Epidermal melanocyte (primary cell): ENCODE data around the gene KCTD5.
"Not testable (repeated sequence)": the region's sequence is repeated elsewhere in the genome, so short reads cannot be mapped to it uniquely, and the experiment has no call there.

ENCODE experiments used
- DNase-seq: peaks from one replicate; pipeline ENCODE4 v3.0.0; 2011; ENCODE audit warnings: low spot score; ENCODE audit not compliant: insufficient read length

Gene KCTD5

DNA sequence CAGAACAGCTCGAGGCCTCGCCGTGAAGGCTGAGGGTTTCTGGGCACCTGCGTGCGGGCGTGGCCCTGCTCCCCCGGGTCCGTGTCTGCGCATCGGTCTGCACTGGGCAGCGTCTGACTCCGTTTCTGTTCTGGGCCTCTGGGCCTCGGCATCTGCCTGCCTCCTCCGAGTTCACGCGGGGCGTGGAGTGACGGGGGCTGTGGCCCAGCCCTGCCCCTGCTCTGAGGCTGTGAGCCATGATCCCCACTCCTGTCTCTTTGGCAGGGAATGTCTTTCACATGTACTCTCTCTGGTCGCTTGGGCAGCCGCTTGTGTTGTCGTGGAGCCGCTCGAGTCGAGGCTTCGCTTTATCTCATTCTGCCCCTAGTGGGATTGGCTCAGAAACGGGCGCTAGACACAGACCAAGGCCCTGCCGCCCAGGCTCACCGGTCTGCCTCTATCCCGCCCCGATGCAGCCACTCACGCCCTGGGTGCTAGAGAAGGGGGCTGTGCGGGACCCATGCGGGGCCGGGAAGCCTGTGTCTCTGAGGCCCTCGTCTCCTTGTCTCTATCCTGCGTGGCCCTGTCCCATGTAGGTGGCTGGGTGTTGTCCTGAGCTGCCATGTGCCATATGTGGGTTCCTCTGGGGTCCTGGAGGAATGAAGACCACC, 14.4 kb downstream of the KCTD5 start:
- DNase-seq: not testable (repeated sequence)

DNA sequence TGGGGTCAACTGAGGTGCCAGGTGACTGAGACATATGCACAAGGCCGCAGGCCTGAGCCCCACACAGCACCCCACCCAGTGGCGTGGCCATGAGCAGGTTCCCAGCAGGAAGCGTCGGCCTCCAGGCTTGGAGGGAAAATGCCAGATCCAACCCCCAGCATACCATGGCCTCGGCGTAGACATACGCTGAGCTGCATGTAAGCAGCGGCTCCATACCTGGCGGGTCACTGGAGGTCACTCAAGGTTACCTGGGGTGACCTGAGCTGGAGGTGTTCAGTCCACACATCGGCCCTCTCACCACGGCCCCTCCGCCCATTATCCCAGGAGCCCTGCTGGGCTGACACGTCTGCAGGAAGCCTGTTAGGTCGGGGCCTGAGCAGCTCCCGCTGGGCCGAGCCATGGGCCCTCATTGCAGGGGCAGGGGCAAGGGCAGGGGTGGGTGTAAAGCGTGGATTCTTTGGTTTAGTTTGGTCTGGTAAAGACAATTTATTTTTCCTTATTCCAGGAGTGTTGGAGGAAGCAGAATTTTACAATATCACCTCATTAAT, 15.2 kb downstream of the KCTD5 start:
- DNase-seq: no peak

DNA sequence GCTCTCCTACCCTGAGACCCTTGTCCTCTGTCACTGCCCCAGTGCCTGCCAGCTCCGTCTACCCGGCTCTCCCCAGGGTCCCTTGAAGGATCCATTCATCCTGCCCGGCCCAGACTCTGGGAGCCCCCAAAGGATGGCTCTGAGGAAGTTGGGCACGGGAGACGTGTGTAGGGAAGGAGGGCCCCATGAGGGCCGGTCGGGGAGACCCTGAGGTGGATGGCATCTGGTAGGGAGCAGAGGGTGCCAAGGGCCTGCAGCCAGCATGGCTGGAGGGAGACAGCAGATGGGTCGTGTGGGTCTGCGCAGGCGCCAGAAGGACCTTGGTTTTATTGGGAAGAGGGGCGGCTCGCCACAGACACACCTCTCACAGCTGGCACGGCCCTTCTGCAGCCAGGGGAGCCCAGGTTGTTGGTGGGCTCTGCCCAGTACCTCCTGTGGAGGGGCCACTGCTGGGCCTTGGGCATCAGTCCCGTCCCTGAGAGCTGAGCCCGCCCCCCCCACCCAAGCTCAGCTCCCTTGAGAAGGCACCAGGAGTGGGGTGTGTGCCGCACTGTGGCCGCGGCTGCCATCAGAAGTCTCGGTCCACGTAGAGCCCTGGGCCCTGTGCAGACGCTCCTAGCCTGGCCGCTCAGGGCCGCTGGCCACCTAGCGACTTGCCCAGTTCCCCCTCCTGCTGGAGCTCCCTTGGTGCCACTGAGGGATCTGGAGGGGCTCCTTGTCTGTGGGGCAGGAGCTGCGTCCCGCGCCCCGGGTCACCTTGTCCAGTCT, 16.0 kb downstream of the KCTD5 start:
- no peak for DNase-seq

DNA sequence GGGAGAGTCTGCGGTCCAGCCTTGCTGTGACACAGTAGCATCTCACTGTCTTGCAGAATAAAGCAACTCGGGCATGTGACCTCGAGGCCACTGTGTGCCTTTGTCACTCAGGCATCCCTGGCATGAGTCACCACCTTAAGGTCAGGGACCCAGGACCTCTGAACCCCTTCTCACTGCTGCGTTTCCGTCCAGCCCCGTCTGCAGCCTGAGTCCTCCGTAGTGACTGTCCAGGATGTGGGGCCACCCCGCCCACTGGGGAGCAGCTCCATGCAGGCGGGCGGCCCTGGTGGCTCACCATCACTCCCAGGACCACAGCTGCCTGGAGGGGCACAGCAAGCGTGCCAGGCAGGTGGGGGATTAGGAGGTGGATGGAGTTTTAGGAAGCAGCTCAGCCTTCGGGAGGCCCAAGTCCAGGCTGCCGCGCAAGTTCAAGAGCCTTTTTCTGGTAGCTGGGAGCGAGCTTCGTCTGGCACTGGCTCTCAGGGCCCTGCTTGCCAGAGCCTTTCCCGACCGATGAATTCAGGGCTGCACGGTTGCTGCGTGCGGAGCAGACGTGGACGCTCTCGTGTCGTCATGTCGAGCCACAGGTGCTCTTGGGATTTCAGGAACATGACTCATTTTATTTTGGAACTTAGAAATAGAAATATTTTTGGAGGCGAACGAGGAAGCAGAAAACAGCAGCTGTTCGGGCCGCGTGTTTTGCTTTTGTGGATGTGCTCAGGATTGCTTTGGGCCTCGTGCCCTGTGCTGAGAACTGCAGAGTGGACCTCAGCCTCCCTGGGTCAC, 16.8 kb downstream of the KCTD5 start:
- no peak for DNase-seq

DNA sequence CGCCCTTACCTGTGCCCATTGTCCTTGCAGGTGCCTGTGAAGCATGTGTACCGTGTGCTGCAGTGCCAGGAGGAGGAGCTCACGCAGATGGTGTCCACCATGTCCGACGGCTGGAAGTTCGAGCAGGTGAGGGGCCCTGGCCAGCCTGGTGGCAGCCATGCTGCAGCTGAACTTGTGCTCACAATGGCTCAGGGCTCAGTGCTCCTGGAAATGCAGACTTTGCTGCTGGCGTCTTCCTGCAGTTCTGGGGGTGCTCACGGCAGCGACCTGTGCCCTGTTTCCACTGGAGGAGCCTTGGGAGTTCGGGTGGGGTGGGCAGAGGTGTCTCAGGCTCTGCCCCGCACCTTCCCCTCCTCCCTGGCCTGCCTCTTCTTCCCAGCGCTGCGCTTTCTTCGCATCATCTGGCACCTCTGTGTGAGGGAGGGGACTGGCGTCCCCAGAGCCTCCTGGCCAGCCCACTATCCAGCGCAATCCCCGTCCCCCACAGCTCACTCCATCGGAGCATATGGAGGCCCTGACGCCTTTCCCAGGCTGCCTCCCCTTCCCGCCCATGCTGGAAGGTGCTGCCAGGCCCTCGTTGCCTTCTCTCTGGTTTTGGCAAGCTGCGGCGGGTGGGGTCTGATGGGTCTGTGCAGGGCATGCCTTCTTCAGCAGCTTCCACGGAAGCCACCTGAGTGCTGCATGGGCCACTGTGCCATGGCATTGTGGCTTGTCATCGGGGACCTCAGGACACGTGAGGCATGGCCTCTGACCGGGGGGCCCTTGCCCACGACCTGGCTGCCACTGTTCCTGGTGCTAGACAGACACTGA, 17.7 kb downstream of the KCTD5 start:
- no peak for DNase-seq

DNA sequence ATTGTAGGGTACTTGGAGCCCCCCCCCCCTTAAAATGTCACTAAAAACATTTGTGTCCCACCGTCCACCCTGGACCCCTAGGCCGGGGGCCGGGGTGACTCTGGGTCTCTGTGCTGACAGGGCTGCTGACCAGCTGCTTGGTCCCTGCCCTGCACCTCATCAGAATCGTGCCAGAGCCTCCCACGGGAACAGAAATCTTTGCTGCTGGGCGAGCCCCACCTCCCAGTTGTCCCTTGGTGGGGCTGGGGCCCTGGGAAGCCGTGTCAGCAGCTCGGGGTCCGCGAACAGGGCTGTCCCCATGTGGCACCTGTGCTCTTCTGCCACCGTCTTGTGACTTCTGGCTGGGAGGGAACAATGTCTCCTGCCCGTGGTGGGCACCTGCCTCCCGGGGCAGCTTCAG, 18.5 kb downstream of the KCTD5 start:
- no peak for DNase-seq

DNA sequence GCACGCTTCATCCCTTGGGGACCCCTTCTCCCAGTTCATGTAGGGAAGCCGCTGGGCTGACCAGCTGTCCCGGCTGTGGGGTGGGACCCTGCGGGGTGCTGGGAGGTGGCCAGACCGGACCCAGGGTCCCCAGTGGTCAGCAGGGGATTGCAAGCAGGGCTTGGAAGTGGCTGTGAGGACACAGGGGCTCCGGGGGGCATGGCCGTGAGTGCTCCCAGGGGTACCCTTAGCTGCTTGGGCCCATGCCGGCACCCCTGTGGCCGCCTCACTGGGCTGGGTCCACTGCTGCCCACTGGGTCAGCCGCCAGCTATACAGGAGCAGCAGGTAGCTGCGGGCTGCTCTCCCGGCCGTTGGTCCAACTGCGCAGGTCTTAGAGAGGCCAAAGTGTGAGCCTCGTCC, 18.9 kb downstream of the KCTD5 start:
- no peak for DNase-seq

DNA sequence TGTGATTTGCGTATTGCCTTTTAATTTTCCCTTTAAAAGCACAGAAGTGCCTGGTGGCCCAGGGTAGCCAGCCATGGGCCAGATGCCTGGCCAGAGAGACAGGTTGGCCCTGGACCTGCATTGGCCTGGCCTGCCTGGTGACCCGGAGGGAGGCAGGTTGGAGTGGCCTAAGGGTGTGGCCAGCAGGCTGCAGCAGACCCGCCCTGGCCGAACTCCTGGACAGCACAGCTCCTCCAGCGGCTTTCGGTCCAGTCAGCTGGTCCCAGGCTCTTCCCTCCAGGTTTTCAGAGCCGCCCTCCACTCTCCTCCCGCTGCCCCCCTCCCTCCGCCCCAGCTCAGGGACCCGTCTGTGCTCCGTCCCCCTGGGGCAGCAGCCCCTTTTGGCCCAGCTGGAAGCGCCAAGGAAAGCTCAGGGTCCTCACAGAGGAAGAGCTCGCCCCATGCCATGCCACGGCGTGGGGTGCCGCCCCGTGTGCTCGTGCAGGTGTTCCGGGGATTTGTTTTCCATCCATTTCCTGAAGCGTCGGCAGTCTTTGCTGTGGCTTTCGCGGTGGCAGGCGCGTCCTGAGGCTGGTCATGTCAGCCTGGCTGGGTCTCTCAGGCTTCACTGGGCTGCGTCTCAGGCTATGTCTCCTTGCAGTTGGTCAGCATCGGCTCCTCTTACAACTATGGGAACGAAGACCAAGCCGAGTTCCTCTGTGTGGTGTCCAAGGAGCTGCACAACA, 19.6 kb downstream of the KCTD5 start:
- no peak for DNase-seq

DNA sequence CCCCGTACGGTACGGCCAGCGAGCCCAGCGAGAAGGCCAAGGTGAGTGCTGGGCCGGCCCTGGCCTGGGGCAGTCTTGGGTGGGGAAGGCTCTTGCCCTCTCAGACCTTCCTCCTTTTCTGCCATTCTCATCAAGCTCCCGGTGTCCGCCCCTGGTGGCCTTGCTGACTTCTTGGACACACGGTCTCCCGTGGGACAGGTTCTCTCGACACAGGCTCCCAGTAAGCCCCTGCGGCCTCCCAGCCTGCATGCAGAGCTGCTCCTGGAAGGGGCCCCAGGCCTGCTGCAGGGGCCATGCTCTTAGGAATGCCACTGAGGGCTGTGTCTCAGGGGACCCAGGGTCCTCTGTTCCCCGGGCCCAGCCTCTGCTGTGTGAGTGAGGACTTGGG, 20.1 kb downstream of the KCTD5 start:
- no peak for DNase-seq

DNA sequence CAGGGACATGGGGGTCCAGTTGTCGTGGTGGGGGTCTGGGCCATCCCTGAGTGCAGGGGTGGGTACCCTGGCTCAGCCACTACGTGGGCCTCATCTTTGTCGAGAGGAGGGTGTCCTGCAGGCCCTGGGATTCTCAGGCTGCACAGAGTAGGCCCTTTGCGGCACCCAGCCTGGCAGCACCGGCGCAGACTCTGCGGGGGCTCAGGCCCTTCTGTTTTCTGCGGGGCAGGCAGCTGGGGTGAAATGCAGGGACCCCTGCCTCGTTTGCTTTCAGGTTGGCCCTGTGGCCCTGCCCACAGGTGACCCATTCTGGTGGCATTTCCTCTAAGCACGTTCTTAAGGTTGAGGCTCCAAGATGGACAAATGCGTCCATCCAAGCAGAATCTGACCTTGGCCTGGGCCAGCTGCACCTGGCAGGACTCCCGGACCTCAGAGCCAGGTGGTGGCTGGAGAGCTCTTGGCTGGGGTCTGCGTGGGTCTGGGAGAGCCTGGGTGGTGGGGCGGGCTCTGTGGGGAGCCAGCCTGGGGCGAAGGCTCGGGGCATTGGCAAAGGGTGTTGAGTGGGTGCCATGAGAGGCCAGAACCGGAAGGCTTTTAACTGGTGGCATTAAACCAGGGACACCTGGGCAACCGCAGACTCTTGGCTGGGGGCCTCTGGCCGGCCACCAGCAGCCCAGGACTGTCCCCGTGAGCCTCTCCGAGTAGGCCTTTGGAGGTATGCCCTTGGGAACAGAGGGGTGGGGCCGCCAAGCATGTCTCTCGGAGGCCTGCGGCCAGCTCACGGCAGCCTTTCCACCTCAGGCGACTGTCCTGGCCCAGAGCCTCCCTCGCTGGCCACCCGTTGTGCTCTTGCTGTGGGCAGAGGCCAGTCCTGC, 20.8 kb downstream of the KCTD5 start:
- no peak for DNase-seq

DNA sequence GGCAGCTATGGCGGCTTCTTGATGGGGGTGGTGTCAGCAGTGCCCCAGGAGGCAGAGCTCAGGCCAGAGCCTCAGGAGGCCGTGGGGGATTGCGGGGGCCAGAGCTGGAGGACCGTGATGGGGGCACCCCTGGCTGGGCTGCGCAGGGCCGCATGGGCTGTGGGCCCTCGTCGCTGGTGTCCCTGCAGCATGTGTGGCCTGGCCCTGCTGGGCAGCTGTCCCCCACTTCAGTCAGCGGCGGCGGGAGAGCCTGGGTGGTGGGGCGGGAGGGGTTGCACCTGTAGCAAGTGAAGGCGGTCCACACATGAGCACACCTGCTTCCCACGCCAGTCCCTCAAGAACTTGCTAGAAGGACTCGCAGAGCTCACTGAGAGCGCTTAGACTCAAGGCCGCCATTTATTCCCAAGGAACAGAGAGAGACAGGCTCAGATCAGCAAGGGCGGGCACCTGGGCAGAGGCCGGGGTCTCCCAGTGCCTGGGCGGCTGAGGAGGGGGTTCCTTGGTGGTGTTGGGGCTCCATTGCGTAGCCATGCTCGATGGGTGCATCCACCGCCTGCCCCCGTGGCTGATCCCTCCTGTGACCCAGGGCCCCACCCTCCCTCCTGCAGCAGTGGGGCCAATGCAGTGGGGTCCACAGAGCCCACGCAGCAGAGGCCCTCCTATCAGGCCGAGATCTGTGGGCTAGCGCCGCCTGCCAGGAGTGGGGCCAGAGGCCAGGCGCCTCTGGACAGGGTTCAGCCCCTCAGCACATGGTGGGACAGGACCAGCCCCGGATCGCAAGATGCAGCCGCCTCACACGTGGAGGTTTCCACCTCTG, 22.1 kb downstream of the KCTD5 start:
- no peak for DNase-seq

DNA sequence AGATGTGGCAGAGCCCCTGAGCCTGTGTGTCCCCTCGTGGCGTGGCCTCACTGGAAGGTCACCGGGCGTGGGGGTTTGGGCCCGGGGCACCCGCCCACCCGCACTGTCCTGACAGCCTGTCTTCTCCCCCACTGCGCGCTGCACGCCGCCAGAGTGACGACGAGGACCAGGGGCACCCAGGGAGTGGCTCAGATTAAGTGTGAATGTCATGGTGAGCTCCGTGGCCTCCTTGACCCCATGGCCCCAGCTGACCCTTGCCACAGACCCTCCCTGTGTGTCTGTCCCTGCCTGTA, 22.6 kb downstream of the KCTD5 start:
- DNase-seq: no peak

DNA sequence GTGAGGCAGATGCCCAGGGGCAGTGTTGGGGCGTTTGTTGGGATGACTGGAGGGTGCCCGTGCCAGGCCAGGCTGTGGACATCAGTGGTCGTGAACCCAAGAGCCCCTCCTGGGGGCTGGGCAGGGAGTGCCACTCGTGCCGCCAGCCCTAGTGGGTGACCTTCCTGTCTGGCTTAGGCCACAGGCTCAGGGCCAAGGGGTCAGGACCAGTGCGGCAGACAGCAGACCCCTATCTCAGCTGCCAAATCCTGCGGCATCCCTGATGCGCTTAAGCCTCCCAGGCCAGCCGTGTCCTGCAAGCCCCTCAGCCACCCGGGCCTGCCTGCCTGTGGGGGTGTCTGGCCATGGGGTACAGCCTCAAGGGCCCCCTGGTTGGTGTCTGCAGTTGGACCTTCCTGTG, 23.0 kb downstream of the KCTD5 start:
- no peak for DNase-seq

DNA sequence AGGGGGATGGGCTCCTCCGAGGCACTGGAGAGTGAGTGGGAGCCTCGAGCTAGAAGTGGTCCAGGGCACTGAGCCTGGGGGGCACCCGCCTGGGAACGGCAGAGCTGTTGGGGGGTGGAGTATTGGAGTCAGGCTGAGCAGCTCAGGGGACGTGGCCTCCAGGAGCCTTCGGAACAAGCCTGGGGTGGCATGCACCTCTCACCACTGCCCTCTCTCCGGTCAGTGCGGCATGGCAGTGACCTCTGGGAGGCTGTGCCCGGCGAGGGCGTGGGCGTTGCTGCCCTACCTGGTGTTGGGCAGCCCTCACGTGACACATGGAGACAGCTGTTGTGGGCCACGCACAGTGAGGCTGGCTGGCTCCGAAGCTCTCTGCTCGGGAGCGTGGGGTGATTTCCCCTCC, 23.8 kb downstream of the KCTD5 start:
- DNase-seq: no peak

DNA sequence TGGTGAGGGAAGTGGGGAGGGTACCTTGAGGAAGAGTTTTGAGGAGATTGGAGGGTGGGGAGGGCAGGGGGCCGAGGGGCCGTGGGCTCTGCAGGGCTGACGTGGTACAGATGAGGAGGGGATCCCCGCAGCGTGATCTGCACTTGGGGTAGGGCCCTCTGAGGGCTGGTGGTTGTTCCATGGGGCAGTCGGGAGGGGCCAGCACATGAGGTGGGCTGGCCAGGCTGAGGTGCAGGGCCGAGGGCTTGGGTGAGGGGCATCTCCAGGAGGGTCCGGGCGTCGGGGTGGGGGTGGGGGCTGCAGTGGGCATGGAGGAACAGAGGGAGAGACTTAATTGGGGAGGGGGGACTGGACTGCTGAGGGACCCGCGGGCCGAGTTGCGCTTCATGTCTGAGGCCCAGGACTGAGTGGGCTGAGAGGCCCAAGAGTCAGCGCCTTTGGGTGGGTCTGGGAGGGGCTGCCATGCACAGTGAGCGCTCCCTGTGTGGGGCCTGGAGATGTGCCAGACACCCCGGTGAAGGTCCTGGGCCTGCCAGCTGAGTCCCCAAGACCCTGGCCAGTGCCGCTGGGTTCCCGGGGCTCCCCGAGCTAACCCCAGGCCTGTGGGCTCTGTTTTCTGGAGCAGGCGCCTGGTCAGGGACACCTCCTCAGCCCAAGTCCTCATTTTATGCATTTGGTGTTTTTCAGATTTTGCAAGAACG, 24.4 kb downstream of the KCTD5 start:
- no peak for DNase-seq

DNA sequence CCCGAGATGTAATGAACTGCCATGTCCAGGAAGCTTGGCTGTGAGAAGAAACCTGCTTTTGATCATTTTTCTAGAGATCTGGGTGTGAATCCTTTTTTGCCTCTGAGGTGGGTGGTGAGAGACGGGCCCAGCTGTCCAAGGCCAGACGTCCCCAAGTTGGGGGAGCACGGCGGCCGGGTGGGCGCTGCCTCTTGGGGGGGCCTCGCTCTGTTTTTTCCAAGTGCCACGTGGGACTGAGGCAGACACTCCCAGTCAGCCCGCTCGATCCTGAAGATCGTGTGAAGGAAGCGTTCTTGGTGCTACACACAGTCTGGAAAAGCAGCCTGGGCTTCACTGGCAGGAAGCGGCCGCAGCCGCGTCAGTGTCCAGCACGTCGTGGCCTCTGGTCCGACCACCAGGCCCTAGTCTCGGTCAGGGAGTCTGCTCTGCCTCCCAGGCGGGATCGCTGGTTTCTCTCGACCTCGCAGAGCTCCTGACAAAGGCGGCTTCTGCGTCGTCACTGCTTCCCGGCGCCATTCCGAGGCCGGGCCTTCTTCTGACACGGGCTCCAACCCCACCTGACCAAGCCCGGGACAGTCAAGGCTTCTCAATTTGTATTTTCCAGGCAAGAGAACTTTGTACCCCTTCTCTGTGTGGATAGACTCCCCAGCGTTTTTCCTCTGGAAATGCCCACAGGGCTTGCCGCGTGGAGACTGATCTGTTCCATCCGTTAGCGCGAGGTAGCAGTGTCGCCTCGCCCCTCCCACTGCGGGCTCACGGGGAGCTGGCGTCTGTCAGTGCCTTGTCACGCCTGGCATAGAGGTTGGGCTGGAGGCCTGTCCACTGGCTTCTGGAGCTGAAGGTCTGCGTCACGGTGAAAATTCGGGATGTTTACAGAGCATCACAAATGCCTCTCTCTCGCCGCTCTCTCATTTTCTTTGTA, 25.3 kb downstream of the KCTD5 start:
- no peak for DNase-seq

DNA sequence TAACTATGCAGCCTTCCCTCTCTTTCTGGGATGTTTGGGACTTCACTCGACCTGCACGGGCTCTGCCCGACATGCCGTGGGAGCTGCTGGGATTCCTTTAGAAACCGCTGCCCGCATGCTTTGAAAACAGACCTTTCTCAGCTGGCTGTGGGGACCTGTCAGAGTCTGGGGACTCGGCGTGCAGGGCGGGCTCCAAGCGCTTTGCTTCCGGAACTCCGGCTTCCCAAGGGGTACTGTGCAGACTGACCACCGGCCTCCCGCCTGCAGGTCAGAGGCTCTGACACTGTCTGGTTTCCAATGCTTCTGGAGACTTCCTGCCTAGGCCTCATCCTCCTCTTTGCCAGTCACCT, 25.9 kb downstream of the KCTD5 start:
- no peak for DNase-seq
